ENCODE results near the gene EPHA7.

The EPHA7 gene

DNA sequence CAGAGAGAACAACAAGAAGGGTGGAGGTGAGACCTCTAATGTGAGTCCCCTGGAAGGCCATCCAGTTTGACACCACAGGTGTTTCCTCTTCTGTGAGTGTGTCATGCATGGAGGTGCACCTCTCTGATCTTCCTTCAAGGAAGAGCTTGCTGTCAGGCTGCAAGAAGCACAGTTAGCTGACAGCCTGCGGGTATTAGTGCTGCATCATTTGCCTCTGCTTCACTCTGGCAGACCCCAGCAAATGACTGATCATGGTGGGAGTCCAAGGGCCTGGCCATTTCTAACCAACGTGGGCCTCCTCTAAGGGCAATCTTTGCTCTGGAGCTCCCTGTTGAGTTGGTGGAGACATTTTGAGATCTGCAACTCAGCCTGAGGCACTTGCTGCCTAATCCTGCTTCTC, 206.3 kb downstream of the EPHA7 start:
- no peak overlapping the region for H2BK5ac ChIP-seq (ENCODE audit: low read length)
- no peak overlapping the region for H3K9ac ChIP-seq (ENCODE audit: low read length)
- H2BK15ac ChIP-seq (replicated peaks; ENCODE audit: low read depth) = no peak overlapping the region
- no peak overlapping the region for H4K5ac ChIP-seq (ENCODE audit: low read length)
- H3K36me3 ChIP-seq (ENCODE audit: control insufficient read depth, insufficient read depth, low read length) = no peaks in the 10 kb centered on the region
- no peak overlapping the region for H3K27ac ChIP-seq (ENCODE audit: low read depth, low read length)
- H3K4me1 ChIP-seq (ENCODE audit: control insufficient read depth, low read depth, low read length) = no peaks in the 10 kb centered on the region
- H3K23ac ChIP-seq (ENCODE audit: low read length) = no peak overlapping the region
- no peak overlapping the region for H3K4me2 ChIP-seq (ENCODE audit: low read length)
- H2AK5ac ChIP-seq (ENCODE audit: low read length) = no peak overlapping the region
- WGBS (ENCODE audit: extremely low coverage, insufficient coverage, low lambda C conversion rate) = no CpG with 5 or more reads among the region's 2 CpGs
- no peak overlapping the region for H3K56ac ChIP-seq (ENCODE audit: low read length)
- no peak overlapping the region for H3K4ac ChIP-seq (ENCODE audit: low read depth, low read length)
- H3K18ac ChIP-seq (ENCODE audit: low read length) = no peak overlapping the region
- peak; percentile 10 for DNase-seq
- H3K27me3 ChIP-seq (ENCODE audit: insufficient read depth, low read length, poor library complexity) = no peaks in the 10 kb centered on the region
- no peaks in the 10 kb centered on the region for H3K79me1 ChIP-seq (ENCODE audit: low read length)
- H4K8ac ChIP-seq (ENCODE audit: low read depth, low read length) = no peak overlapping the region
- no peaks in the 10 kb centered on the region for H3K79me2 ChIP-seq (ENCODE audit: control insufficient read depth, insufficient read depth, low read length)
- H3K4me3 ChIP-seq (ENCODE audit: low read length) = no peak overlapping the region
- no peak overlapping the region for H2BK120ac ChIP-seq (ENCODE audit: low read depth, low read length)

DNA sequence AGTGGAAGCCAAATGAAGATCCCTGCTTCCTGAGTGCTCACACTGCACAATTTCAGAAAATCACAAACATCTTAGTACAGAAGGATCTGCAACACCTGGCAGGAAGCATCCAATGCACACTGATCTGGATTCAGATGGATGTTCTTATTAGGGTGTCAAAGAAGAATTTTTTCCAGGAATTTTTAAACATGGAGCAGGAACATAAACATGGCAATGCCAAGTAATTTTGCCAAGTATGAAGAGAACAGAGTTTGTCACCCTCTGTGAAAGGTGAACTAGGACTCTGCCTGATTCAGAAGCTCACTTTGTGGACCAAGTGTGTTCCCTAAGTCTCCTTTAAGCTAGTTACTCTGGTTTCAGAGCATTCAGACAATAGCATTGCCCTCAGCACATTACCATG, 208.5 kb downstream of the EPHA7 start:
- H3K18ac ChIP-seq (ENCODE audit: low read length) = no peak overlapping the region

DNA sequence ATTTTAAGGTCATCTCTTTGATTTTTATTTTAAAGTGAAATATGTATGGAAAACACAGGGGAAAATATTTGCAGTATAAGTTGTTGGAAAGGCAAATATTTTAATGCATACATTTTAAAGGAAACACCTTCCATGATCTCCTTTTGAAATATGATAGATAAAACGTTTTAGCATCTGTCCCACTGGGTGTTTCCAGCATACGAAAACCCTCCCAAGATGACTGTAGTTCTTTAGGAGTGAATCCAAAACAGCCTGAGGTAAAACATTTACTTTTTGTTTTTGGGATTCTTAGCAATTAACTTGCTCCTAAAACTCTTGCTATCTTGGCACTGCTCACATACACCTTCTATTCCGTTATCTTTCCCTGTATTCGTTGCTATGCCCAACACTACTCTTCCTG, 210.0 kb downstream of the EPHA7 start:
- H3K4me3 ChIP-seq (ENCODE audit: low read length) = no peak overlapping the region
- no peak overlapping the region for H3K56ac ChIP-seq (ENCODE audit: low read length)
- no peaks in the 10 kb centered on the region for H3K79me1 ChIP-seq (ENCODE audit: low read length)
- H2AK5ac ChIP-seq (ENCODE audit: low read length) = no peak overlapping the region
- H4K8ac ChIP-seq (ENCODE audit: low read depth, low read length) = no peak overlapping the region
- H3K27me3 ChIP-seq (ENCODE audit: insufficient read depth, low read length, poor library complexity) = no peaks in the 10 kb centered on the region
- H3K23ac ChIP-seq (ENCODE audit: low read length) = no peak overlapping the region
- no peaks in the 10 kb centered on the region for H3K79me2 ChIP-seq (ENCODE audit: control insufficient read depth, insufficient read depth, low read length)
- no peak overlapping the region for H2BK15ac ChIP-seq (replicated peaks; ENCODE audit: low read depth)
- no peaks in the 10 kb centered on the region for H3K36me3 ChIP-seq (ENCODE audit: control insufficient read depth, insufficient read depth, low read length)
- H3K27ac ChIP-seq (ENCODE audit: low read depth, low read length) = no peak overlapping the region
- no peak for DNase-seq
- H3K4me2 ChIP-seq (ENCODE audit: low read length) = no peak overlapping the region
- no peak overlapping the region for H3K4ac ChIP-seq (ENCODE audit: low read depth, low read length)
- no peak overlapping the region for H2BK5ac ChIP-seq (ENCODE audit: low read length)
- no CpG with 5 or more reads among the region's 4 CpGs for WGBS (ENCODE audit: extremely low coverage, insufficient coverage, low lambda C conversion rate)
- H2BK120ac ChIP-seq (ENCODE audit: low read depth, low read length) = no peak overlapping the region
- H4K5ac ChIP-seq (ENCODE audit: low read length) = no peak overlapping the region
- no peak overlapping the region for H3K9ac ChIP-seq (ENCODE audit: low read length)
- H3K4me1 ChIP-seq (ENCODE audit: control insufficient read depth, low read depth, low read length) = no peaks in the 10 kb centered on the region
- H3K18ac ChIP-seq (ENCODE audit: low read length) = no peak overlapping the region

More for the DNA sequence above, 208.5 kb downstream of the EPHA7 start:
- Histone ChIP-seq H3K27ac (ENCODE audit: low read depth, low read length) (no peak overlapping the region), H3K27me3 (ENCODE audit: insufficient read depth, low read length, poor library complexity) (no peaks in the 10 kb centered on the region), H4K8ac (ENCODE audit: low read depth, low read length) (no peak overlapping the region), H4K5ac (ENCODE audit: low read length) (no peak overlapping the region), H3K23ac (ENCODE audit: low read length) (no peak overlapping the region), H3K36me3 (ENCODE audit: control insufficient read depth, insufficient read depth, low read length) (no peaks in the 10 kb centered on the region), H2BK120ac (ENCODE audit: low read depth, low read length) (no peak overlapping the region), H3K79me1 (ENCODE audit: low read length) (no peaks in the 10 kb centered on the region), H3K4me3 (ENCODE audit: low read length) (no peak overlapping the region), H3K4ac (ENCODE audit: low read depth, low read length) (no peak overlapping the region), H3K4me1 (ENCODE audit: control insufficient read depth, low read depth, low read length) (no peaks in the 10 kb centered on the region), H2AK5ac (ENCODE audit: low read length) (no peak overlapping the region), H3K79me2 (ENCODE audit: control insufficient read depth, insufficient read depth, low read length) (no peaks in the 10 kb centered on the region), H3K56ac (ENCODE audit: low read length) (no peak overlapping the region), H3K4me2 (ENCODE audit: low read length) (no peak overlapping the region), H3K9ac (ENCODE audit: low read length) (no peak overlapping the region), H2BK5ac (ENCODE audit: low read length) (no peak overlapping the region), H2BK15ac (replicated peaks; ENCODE audit: low read depth) (no peak overlapping the region)
- DNase-seq = peak; percentile 6

DNA sequence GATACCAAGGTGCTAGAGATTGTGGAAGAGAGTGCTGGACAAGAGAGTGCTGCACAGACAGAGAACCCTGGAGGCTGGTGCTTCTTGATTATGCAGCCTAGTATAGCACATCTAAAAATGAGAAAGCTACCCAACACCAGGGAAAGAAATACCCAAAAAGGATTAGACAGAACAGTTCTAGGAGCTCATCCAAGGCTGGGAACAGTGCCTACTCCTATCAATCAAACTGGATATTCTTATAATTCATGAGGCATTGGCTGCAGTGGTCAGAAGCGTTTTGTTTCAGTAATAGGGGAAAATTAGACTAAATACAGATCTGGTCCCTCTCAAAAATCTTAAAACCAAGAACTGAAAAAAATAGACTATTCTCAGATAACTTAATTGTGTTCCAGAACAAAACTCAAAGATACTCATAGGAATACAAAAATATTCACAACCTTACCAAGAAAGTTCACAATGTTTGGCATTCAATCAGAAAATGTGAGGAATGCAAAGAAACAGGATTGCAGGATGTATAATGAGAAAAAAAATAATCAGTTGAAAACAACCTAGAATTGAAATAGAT, 222.9 kb downstream of the EPHA7 start:
- H2BK15ac ChIP-seq (replicated peaks; ENCODE audit: low read depth) = no peak overlapping the region
- no peaks in the 10 kb centered on the region for H3K79me1 ChIP-seq (ENCODE audit: low read length)
- H4K8ac ChIP-seq (ENCODE audit: low read depth, low read length) = no peak overlapping the region
- no peak overlapping the region for H3K4me3 ChIP-seq (ENCODE audit: low read length)
- H2BK5ac ChIP-seq (ENCODE audit: low read length) = no peak overlapping the region
- H3K27me3 ChIP-seq (ENCODE audit: insufficient read depth, low read length, poor library complexity) = no peaks in the 10 kb centered on the region
- no peak overlapping the region for H3K23ac ChIP-seq (ENCODE audit: low read length)
- no peak for DNase-seq
- no peak overlapping the region for H3K4ac ChIP-seq (ENCODE audit: low read depth, low read length)
- H3K4me2 ChIP-seq (ENCODE audit: low read length) = no peak overlapping the region
- no peaks in the 10 kb centered on the region for H3K79me2 ChIP-seq (ENCODE audit: control insufficient read depth, insufficient read depth, low read length)
- no peak overlapping the region for H3K56ac ChIP-seq (ENCODE audit: low read length)
- no CpG with 5 or more reads among the region's 1 CpG for WGBS (ENCODE audit: extremely low coverage, insufficient coverage, low lambda C conversion rate)
- no peak overlapping the region for H2AK5ac ChIP-seq (ENCODE audit: low read length)
- H3K9ac ChIP-seq (ENCODE audit: low read length) = no peak overlapping the region
- no peaks in the 10 kb centered on the region for H3K36me3 ChIP-seq (ENCODE audit: control insufficient read depth, insufficient read depth, low read length)
- H3K18ac ChIP-seq (ENCODE audit: low read length) = no peak overlapping the region
- H3K4me1 ChIP-seq (ENCODE audit: control insufficient read depth, low read depth, low read length) = no peaks in the 10 kb centered on the region
- H4K5ac ChIP-seq (ENCODE audit: low read length) = no peak overlapping the region
- no peak overlapping the region for H3K27ac ChIP-seq (ENCODE audit: low read depth, low read length)
- H2BK120ac ChIP-seq (ENCODE audit: low read depth, low read length) = no peak overlapping the region

DNA sequence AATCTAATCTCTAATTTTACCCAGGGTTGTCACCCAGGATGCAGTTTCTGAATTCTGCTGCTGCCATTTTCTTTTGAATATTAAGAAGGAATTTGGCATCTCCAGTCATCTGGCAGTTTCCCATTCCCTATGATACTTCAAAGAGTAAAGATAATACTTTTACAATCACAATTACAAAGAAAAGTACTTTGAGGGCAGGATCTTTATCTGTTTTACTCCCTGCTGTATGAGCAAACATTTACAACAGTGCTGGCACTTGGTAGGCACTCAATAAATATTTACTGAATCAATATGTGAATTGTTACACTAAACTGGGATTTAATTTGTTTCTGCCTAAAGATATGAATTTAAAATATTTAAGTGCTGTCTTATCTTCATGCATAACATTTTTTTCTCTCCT, 224.9 kb downstream of the EPHA7 start:
- Histone ChIP-seq H3K79me1 (ENCODE audit: low read length) (no peaks in the 10 kb centered on the region), H2BK15ac (replicated peaks; ENCODE audit: low read depth) (no peak overlapping the region), H3K18ac (ENCODE audit: low read length) (no peak overlapping the region), H3K4me2 (ENCODE audit: low read length) (no peak overlapping the region), H2BK120ac (ENCODE audit: low read depth, low read length) (no peak overlapping the region), H3K27me3 (ENCODE audit: insufficient read depth, low read length, poor library complexity) (no peaks in the 10 kb centered on the region), H4K5ac (ENCODE audit: low read length) (no peak overlapping the region), H3K4ac (ENCODE audit: low read depth, low read length) (no peak overlapping the region), H3K9ac (ENCODE audit: low read length) (no peak overlapping the region), H2AK5ac (ENCODE audit: low read length) (no peak overlapping the region), H3K27ac (ENCODE audit: low read depth, low read length) (no peak overlapping the region), H3K79me2 (ENCODE audit: control insufficient read depth, insufficient read depth, low read length) (no peaks in the 10 kb centered on the region), H2BK5ac (ENCODE audit: low read length) (no peak overlapping the region), H3K4me3 (ENCODE audit: low read length) (no peak overlapping the region), H3K56ac (ENCODE audit: low read length) (no peak overlapping the region), H3K4me1 (ENCODE audit: control insufficient read depth, low read depth, low read length) (no peaks in the 10 kb centered on the region), H4K8ac (ENCODE audit: low read depth, low read length) (no peak overlapping the region), H3K36me3 (ENCODE audit: control insufficient read depth, insufficient read depth, low read length) (no peaks in the 10 kb centered on the region), H3K23ac (ENCODE audit: low read length) (no peak overlapping the region)
- peak; percentile 2 for DNase-seq

DNA sequence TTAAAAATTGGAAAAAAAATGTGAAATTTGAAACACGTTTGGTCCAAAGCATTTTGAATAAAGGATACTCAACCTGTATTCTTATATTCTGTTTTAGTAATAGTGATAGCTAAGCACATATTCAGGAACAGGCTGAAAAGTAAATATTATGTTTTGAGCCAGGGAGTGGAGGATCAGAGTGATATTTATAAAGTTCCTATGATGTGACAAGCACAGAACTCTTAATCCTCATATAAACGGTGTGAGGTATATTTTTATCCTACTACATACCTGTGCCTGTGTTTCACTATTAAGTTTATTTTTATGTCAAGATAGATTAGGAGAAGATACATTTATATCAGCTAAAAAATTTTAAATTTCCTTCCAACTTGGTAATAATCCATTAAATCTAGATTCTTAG, 225.5 kb downstream of the EPHA7 start:
- Histone ChIP-seq H3K23ac (ENCODE audit: low read length) (no peak overlapping the region), H3K4me2 (ENCODE audit: low read length) (no peak overlapping the region), H2BK120ac (ENCODE audit: low read depth, low read length) (no peak overlapping the region), H3K79me2 (ENCODE audit: control insufficient read depth, insufficient read depth, low read length) (no peaks in the 10 kb centered on the region), H2BK15ac (replicated peaks; ENCODE audit: low read depth) (no peak overlapping the region), H3K4me3 (ENCODE audit: low read length) (no peak overlapping the region), H2AK5ac (ENCODE audit: low read length) (no peak overlapping the region), H3K56ac (ENCODE audit: low read length) (no peak overlapping the region), H3K36me3 (ENCODE audit: control insufficient read depth, insufficient read depth, low read length) (no peaks in the 10 kb centered on the region), H4K8ac (ENCODE audit: low read depth, low read length) (no peak overlapping the region), H2BK5ac (ENCODE audit: low read length) (no peak overlapping the region), H3K79me1 (ENCODE audit: low read length) (no peaks in the 10 kb centered on the region), H3K9ac (ENCODE audit: low read length) (no peak overlapping the region), H3K27ac (ENCODE audit: low read depth, low read length) (no peak overlapping the region), H3K18ac (ENCODE audit: low read length) (no peak overlapping the region), H3K27me3 (ENCODE audit: insufficient read depth, low read length, poor library complexity) (no peaks in the 10 kb centered on the region), H3K4me1 (ENCODE audit: control insufficient read depth, low read depth, low read length) (no peaks in the 10 kb centered on the region), H3K4ac (ENCODE audit: low read depth, low read length) (no peak overlapping the region), H4K5ac (ENCODE audit: low read length) (no peak overlapping the region)
- no CpG with 5 or more reads among the region's 2 CpGs for WGBS (ENCODE audit: extremely low coverage, insufficient coverage, low lambda C conversion rate)
- no peak for DNase-seq
